OCI-LY1 (cell line): Measurements from ENCODE around the gene IGLL5.

ENCODE experiments used
- H2AFZ ChIP-seq: fragments of 200-600 bp; sonication (generic), shearing (Covaris generic); 2 replicates; pipeline ENCODE4 v1.6.0; 2014; ENCODE audit warnings: antibody characterized with exemption, mild to moderate bottlenecking, low read length
- H3F3A ChIP-seq: fragments of 200-600 bp; sonication (generic), shearing (Covaris generic); 2 replicates; pipeline ENCODE4 v1.6.0; 2014; ENCODE audit warnings: mild to moderate bottlenecking, antibody characterized with exemption, low read length, moderate library complexity; ENCODE audit not compliant: insufficient read depth
- H3K27ac ChIP-seq: fragments of 200-600 bp; sonication (generic); 2 replicates; pipeline ENCODE4 v1.5.1; 2014; ENCODE audit warnings: low read length, mixed run types, mild to moderate bottlenecking, low read depth; ENCODE audit not compliant: poor library complexity, severe bottlenecking
- H3K27me3 ChIP-seq: fragments of 200-600 bp; sonication (generic); 2 replicates; pipeline ENCODE4 v1.6.0; 2014; ENCODE audit warnings: antibody characterized with exemption, mild to moderate bottlenecking, low read length, moderate library complexity; ENCODE audit not compliant: insufficient read depth
- H3K36me3 ChIP-seq: fragments of 200-600 bp; sonication (generic); 2 replicates; pipeline ENCODE4 v1.6.1; 2014; ENCODE audit warnings: mild to moderate bottlenecking, antibody characterized with exemption, low read length, moderate library complexity, mixed read lengths; ENCODE audit not compliant: insufficient read depth
- H3K4me1 ChIP-seq: fragments of 200-600 bp; sonication (generic); 2 replicates; pipeline ENCODE4 v1.5.1; 2014; ENCODE audit warnings: mild to moderate bottlenecking, low read length, moderate library complexity; ENCODE audit not compliant: insufficient read depth, severe bottlenecking
- H3K4me2 ChIP-seq: fragments of 200-600 bp; sonication (generic), shearing (Covaris generic); 2 replicates; pipeline ENCODE4 v1.6.1; 2014; ENCODE audit warnings: low read length
- H3K4me3 ChIP-seq: fragments of 200-600 bp; sonication (generic); 2 replicates; pipeline ENCODE4 v1.5.1; 2014; ENCODE audit warnings: low read length, low read depth, mild to moderate bottlenecking, mixed read lengths; ENCODE audit not compliant: poor library complexity, severe bottlenecking
- H3K79me2 ChIP-seq: fragments of 200-600 bp; shearing (Covaris generic); 2 replicates; pipeline ENCODE4 v1.6.1; 2016; ENCODE audit warnings: mixed run types, low read length, mixed read lengths; ENCODE audit not compliant: insufficient read depth
- H3K9ac ChIP-seq: fragments of 200-600 bp; sonication (generic), shearing (Covaris generic); 2 replicates; pipeline ENCODE4 v1.6.1; 2014; ENCODE audit warnings: mild to moderate bottlenecking, low read length, mixed read lengths
- H3K9me2 ChIP-seq: fragments of 200-600 bp; sonication (generic), shearing (Covaris generic); 2 replicates; pipeline ENCODE4 v1.6.1; 2014; ENCODE audit warnings: low read depth, mild to moderate bottlenecking, low read length, mixed read lengths
- H3K9me3 ChIP-seq: fragments of 200-600 bp; shearing (Covaris generic); 2 replicates; pipeline ENCODE4 v1.6.1; 2014; ENCODE audit warnings: low read length, mixed read lengths
- H4K20me1 ChIP-seq: fragments of 200-600 bp; sonication (generic), shearing (Covaris generic); 2 replicates; pipeline ENCODE4 v1.6.0; 2016; ENCODE audit warnings: mild to moderate bottlenecking, low read length; ENCODE audit not compliant: insufficient read depth
- EZH2 ChIP-seq: fragments of 200-600 bp; sonication (generic), shearing (Covaris generic); IDR thresholded peaks from 2 replicates; pipeline ENCODE4 v1.8.0; 2017; ENCODE audit warnings: borderline replicate concordance, mixed run types, mild to moderate bottlenecking, antibody characterized with exemption, low read length, moderate library complexity, mixed read lengths
- TF ChIP-seq, protein P1 (sequence below): fragments of 200-600 bp; sonication (generic), shearing (Covaris generic); IDR thresholded peaks from 2 replicates; pipeline ENCODE4 v1.5.1; 2017; ENCODE audit warnings: mild to moderate bottlenecking, antibody characterized with exemption, low read length, moderate library complexity, mixed read lengths

The IGLL5 gene

DNA sequence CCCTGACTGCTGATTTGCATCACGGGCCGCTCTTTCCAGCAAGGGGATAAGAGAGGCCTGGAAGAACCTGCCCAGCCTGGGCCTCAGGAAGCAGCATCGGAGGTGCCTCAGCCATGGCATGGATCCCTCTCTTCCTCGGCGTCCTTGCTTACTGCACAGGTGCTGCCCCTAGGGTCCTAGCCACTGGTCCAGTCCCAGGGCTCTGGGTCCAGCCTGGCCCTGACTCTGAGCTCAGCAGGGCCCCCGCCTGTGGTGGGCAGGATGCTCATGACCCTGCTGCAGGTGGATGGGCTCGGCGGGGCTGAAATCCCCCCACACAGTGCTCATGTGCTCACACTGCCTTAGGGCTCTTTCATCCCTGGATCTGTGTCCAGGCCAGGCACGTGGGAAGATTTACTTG is 7.0 kb upstream of the IGLL5 start:
- H3K9me3 ChIP-seq = no peaks in the 10 kb centered on the region
- H3K4me1 ChIP-seq = peaks cover 84% of the 10 kb centered on the region
- TF ChIP-seq EZH2 = no peak
- TF ChIP-seq, protein P1, sequence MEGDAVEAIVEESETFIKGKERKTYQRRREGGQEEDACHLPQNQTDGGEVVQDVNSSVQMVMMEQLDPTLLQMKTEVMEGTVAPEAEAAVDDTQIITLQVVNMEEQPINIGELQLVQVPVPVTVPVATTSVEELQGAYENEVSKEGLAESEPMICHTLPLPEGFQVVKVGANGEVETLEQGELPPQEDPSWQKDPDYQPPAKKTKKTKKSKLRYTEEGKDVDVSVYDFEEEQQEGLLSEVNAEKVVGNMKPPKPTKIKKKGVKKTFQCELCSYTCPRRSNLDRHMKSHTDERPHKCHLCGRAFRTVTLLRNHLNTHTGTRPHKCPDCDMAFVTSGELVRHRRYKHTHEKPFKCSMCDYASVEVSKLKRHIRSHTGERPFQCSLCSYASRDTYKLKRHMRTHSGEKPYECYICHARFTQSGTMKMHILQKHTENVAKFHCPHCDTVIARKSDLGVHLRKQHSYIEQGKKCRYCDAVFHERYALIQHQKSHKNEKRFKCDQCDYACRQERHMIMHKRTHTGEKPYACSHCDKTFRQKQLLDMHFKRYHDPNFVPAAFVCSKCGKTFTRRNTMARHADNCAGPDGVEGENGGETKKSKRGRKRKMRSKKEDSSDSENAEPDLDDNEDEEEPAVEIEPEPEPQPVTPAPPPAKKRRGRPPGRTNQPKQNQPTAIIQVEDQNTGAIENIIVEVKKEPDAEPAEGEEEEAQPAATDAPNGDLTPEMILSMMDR = no peak
- no peaks in the 10 kb centered on the region for H3K36me3 ChIP-seq
- no peaks in the 10 kb centered on the region for H3K9me2 ChIP-seq
- peak overlapping the region; percentile 96 for H3K27ac ChIP-seq
- peak overlapping the region; percentile 70 for H3K9ac ChIP-seq
- H3K79me2 ChIP-seq = no peaks in the 10 kb centered on the region; the same call in 1 of the 2 replicates
- H3K4me2 ChIP-seq = peak overlapping the region; percentile 69
- H2AFZ ChIP-seq = no peak overlapping the region
- no peaks in the 10 kb centered on the region for H3K27me3 ChIP-seq
- no peaks in the 10 kb centered on the region for H4K20me1 ChIP-seq
- peak overlapping the region; percentile 53 for H3K4me3 ChIP-seq
- no peaks in the 10 kb centered on the region for H3F3A ChIP-seq

DNA sequence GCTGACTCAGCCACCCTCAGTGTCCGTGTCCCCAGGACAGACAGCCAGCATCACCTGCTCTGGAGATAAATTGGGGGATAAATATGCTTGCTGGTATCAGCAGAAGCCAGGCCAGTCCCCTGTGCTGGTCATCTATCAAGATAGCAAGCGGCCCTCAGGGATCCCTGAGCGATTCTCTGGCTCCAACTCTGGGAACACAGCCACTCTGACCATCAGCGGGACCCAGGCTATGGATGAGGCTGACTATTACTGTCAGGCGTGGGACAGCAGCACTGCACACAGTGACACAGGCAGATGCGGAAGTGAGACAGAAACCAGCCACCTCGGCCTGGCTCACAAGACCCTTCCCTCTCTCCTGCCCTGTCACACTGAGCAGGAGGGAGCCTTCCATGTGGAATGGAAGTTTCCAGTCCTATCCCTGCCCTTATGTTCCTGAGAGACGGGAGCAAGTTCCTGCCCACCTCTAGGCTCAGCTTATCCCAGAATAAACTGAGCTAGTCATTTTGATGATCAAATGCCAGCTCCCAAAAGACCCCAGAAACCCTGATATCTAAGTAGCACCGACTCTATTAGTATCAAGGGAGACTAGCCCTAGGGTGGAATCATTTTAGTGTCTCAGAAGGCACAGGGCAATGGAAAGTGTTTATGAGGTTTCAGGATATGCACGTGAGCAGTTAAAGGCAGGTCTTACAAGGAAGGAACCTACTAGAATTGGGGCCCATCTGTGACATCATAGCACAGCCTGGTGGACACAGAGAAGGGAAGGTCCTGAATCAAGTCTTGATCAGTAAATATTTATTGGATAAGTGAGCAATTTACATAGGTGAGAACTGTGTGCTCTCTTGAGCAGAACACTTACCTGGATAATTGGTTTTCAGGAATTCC is 6.3 kb upstream of the IGLL5 start:
- Histone ChIP-seq H3K4me2 (peak overlapping the region; percentile 69), H3F3A (no peaks in the 10 kb centered on the region), H3K27ac (peak overlapping the region; percentile 96)

DNA sequence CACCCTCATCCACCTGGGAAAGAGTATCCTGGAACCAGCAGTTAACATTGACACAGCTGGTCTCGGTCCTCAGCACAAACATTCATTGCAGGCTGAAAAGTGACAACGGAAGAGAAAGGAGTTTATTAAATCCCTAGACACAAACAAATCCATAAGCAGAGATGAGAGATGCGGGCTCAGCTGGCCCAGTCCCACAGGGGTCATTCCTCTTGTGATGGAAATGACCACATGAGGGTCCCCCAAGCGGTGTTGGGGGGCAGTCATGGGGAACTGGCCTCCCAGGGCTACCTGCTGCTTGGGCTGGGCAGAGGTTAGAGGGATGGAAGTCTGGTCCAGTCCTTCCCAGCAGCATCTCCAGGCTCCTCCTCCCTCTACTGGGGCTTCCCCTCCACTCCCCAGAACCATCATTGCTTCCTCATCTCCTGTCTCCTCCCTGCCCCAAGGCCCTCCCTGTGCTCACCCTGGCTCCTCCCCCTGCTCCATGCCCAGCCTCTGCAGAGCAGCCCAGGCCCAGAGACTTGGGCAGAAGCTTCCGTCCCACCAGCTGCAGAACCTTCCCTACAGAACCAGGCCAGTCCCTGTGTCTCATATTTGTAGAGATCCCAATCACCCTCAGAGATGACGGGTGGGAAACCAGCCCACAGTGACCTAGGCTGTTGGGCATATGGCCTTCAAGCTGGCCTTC is 5.4 kb upstream of the IGLL5 start:
- H3K27ac ChIP-seq = peak overlapping the region; percentile 96
- H3K79me2 ChIP-seq = peaks cover 13% of the 10 kb centered on the region
- no peaks in the 10 kb centered on the region for H3K9me2 ChIP-seq
- no peaks in the 10 kb centered on the region for H3K9me3 ChIP-seq
- no peaks in the 10 kb centered on the region for H3K36me3 ChIP-seq
- H3K4me2 ChIP-seq = peak overlapping the region; percentile 69
- H3K4me3 ChIP-seq = peak overlapping the region; percentile 53
- peaks cover 95% of the 10 kb centered on the region for H3K4me1 ChIP-seq
- H3F3A ChIP-seq = no peaks in the 10 kb centered on the region
- TF ChIP-seq, protein P1 = no peak
- no peak for TF ChIP-seq EZH2
- H3K9ac ChIP-seq = peak overlapping the region; percentile 70
- no peaks in the 10 kb centered on the region for H4K20me1 ChIP-seq
- H2AFZ ChIP-seq = no peak overlapping the region
- H3K27me3 ChIP-seq = no peaks in the 10 kb centered on the region

More for the DNA sequence above, 6.3 kb upstream of the IGLL5 start:
- Histone ChIP-seq H3K36me3 (no peaks in the 10 kb centered on the region), H3K9me3 (no peaks in the 10 kb centered on the region), H3K9me2 (no peaks in the 10 kb centered on the region), H3K4me3 (peak overlapping the region; percentile 53), H4K20me1 (no peaks in the 10 kb centered on the region), H2AFZ (no peak overlapping the region), H3K4me1 (peaks cover 87% of the 10 kb centered on the region), H3K27me3 (no peaks in the 10 kb centered on the region), H3K79me2 (peaks cover 5% of the 10 kb centered on the region; the same call in 1 of the 2 replicates), H3K9ac (peak overlapping the region; percentile 70)
- TF ChIP-seq EZH2 = no peak
- TF ChIP-seq, protein P1 = no peak; the same call in 1 of the 2 replicates
